Endodermal cell (in vitro differentiated cells): ENCODE data around the gene FBXO38. TPM values are rescaled to one million over a fixed set of nuclear protein-coding genes. Genes with fewer than 3 reads are reported as not detected.

Source experiments
- DNase-seq: peaks from one replicate; pipeline ENCODE4 v3.0.0-alpha.2; 2017
- H3K27ac ChIP-seq: 2 replicates; pipeline ENCODE4 v1.5.1; 2013; ENCODE audit warnings: mild to moderate bottlenecking, low read depth, low read length, moderate library complexity
- H3K27me3 ChIP-seq: 2 replicates; pipeline ENCODE4 v1.6.1; 2013; ENCODE audit warnings: mild to moderate bottlenecking, low read length, moderate library complexity; ENCODE audit not compliant: insufficient read depth, control insufficient read depth, poor library complexity, severe bottlenecking
- H3K36me3 ChIP-seq: 2 replicates; pipeline ENCODE4 v1.7.0; 2013; ENCODE audit warnings: mild to moderate bottlenecking, low read length, moderate library complexity; ENCODE audit not compliant: control insufficient read depth, insufficient read depth
- H3K4me1 ChIP-seq: one replicate; pipeline ENCODE4 v1.7.0; 2013; ENCODE audit warnings: low read length; ENCODE audit not compliant: control insufficient read depth, insufficient read depth
- H3K4me3 ChIP-seq: 2 replicates; pipeline ENCODE4 v1.5.1; 2013; ENCODE audit warnings: mild to moderate bottlenecking, low read length, moderate library complexity
- H3K9ac ChIP-seq: 2 replicates; pipeline ENCODE4 v1.6.1; 2013; ENCODE audit warnings: mild to moderate bottlenecking, low read length, moderate library complexity; ENCODE audit not compliant: poor library complexity, severe bottlenecking; ENCODE audit errors: extremely low read depth
- H3K9me3 ChIP-seq: 2 replicates; pipeline ENCODE4 v1.6.1; 2013; ENCODE audit warnings: mild to moderate bottlenecking, low read length, moderate library complexity; ENCODE audit not compliant: control insufficient read depth
- H3K27ac Mint-ChIP-seq: 2 replicates; pipeline ENCODE4 v1.8.0; 2020; ENCODE audit warnings: mixed read lengths
- H3K27me3 Mint-ChIP-seq: 2 replicates; pipeline ENCODE4 v1.8.0; 2021; ENCODE audit warnings: mild to moderate bottlenecking, mixed read lengths; ENCODE audit not compliant: insufficient read depth
- H3K36me3 Mint-ChIP-seq: 2 replicates; pipeline ENCODE4 v1.8.0; 2020; ENCODE audit warnings: low read depth, mixed read lengths
- H3K4me1 Mint-ChIP-seq: 2 replicates; pipeline ENCODE4 v1.8.0; 2020; ENCODE audit warnings: mixed read lengths
- H3K4me3 Mint-ChIP-seq: 2 replicates; pipeline ENCODE4 v1.8.0; 2020; ENCODE audit warnings: mild to moderate bottlenecking, moderate library complexity, mixed read lengths
- H3K9me3 Mint-ChIP-seq: 2 replicates; pipeline ENCODE4 v1.8.0; 2020; ENCODE audit warnings: mild to moderate bottlenecking, mixed read lengths
- CTCF ChIP-seq: fragments of 200-600 bp; sonication (generic); conservative IDR thresholded peaks from 2 replicates; pipeline ENCODE4 v1.5.0; 2021; ENCODE audit warnings: antibody characterized with exemption, mild to moderate bottlenecking
- WGBS, 2 experiments: methylation state at CpG; one replicate each; pipeline versions ENCODE4 v1.1.5 to v1.1.7; 2013; ENCODE audit warnings: missing lambda C conversion rate in 2 of 2, mixed read lengths in 1 of 2; ENCODE audit not compliant: insufficient coverage in 1 of 2, insufficient read length in 1 of 2; 5-methylcytosine and 5-hydroxymethylcytosine counted together
- total RNA-seq, 2 donors: library from RNA; stranded (reverse); fragmentation: NEBNext Ultra II Directional in 1 of 2; extraction: Animal tissue kit (Norgen Biotek cat#: 25700) in 1 of 2; gene quantifications; 2 replicates in 1 of 2; 3 replicates in 1 of 2; pipeline ENCODE4 v1.2.1, GENCODE V29; 2021

The FBXO38 gene
- total RNA-seq, 2 donors from 2014 or later = 45.4 to 49.7 TPM

- WGBS, 2 experiments = 80 to 89% methylated on average over 1 of the region's 1 CpG
- peaks cover 3% of the 10 kb centered on the region for H3K27me3 Mint-ChIP-seq
Observed at GRCh38 chr5:148347706-148348105, 36.1 kb upstream of the FBXO38 start.

DNA sequence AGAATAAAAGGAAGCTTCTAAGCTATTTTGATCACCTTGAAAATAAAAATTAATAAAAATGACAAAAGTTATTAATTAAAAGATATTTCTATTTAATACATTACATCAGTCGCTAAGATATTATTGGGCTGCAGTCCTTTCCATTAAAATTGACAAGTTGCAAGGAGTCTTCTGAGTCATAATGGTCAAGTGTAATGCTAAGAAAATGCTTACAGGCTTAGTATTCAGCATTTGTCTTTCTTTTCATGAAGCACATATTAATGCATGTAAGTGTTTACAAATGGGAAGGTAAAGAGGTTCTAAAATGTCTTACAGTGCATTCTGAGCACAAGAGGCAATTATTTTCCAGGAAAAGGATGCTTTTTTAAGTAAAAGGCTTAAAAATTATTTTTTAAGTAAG, 31.1 kb upstream of the FBXO38 start:
- no peaks in the 10 kb centered on the region for H3K27me3 Mint-ChIP-seq
- Histone ChIP-seq H3K4me3 (no peak overlapping the region), H3K36me3 (no peaks in the 10 kb centered on the region), H3K4me1 (no peaks in the 10 kb centered on the region), H3K27ac (no peak overlapping the region), H3K9me3 (peaks cover 6% of the 10 kb centered on the region), H3K27me3 (no peaks in the 10 kb centered on the region), H3K9ac (no peak overlapping the region)
- 90% methylated on average over 1 of the region's 1 CpG; no CpG with 5 or more reads in 1 of the 2 experiments for WGBS, 2 experiments
- no peak overlapping the region for H3K27ac Mint-ChIP-seq
- no peak overlapping the region for H3K4me3 Mint-ChIP-seq
- no peaks in the 10 kb centered on the region for H3K4me1 Mint-ChIP-seq
- no peak for DNase-seq
- H3K9me3 Mint-ChIP-seq = peaks cover 3% of the 10 kb centered on the region
- TF ChIP-seq CTCF = no peak
- no peaks in the 10 kb centered on the region for H3K36me3 Mint-ChIP-seq

More at GRCh38 chr5:148347706-148348105, 36.1 kb upstream of the FBXO38 start:
- no peak for DNase-seq
- H3K36me3 Mint-ChIP-seq = no peaks in the 10 kb centered on the region
- Histone ChIP-seq H3K4me1 (no peaks in the 10 kb centered on the region), H3K27ac (no peak overlapping the region), H3K9me3 (peaks cover 6% of the 10 kb centered on the region), H3K36me3 (no peaks in the 10 kb centered on the region), H3K27me3 (no peaks in the 10 kb centered on the region), H3K9ac (no peak overlapping the region), H3K4me3 (no peak overlapping the region)
- no peak overlapping the region for H3K4me3 Mint-ChIP-seq
- peaks cover 3% of the 10 kb centered on the region for H3K9me3 Mint-ChIP-seq
- no peak overlapping the region for H3K27ac Mint-ChIP-seq
- TF ChIP-seq CTCF = no peak
- no peaks in the 10 kb centered on the region for H3K4me1 Mint-ChIP-seq

DNA sequence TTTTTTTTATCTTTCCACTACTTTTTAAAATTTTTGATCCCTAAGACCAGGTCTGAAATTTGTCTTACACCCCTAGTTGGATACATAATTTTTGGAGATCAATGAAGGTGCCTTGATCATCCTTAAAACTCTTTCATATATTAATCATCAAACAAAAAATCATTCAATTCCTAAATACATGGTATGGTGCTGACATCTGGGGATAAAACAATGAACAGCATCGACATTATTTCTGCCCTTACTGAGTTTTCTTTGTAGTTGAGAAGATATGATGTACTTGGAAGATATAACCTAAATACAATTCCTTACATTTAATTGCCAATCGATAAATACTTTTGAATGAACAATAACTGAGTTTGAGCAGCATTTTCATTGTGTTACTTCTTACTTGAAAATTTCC, 30.1 kb upstream of the FBXO38 start:
- no peak for DNase-seq
- H3K4me1 Mint-ChIP-seq = no peaks in the 10 kb centered on the region

More for the DNA sequence above, 30.1 kb upstream of the FBXO38 start:
- H3K4me3 Mint-ChIP-seq = no peak overlapping the region
- no peaks in the 10 kb centered on the region for H3K4me1 ChIP-seq
- H3K27me3 Mint-ChIP-seq = no peaks in the 10 kb centered on the region
- H3K36me3 ChIP-seq = no peaks in the 10 kb centered on the region
- no peak overlapping the region for H3K27ac ChIP-seq
- no peaks in the 10 kb centered on the region for H3K27me3 ChIP-seq
- H3K27ac Mint-ChIP-seq = no peak overlapping the region
- H3K9ac ChIP-seq = no peak overlapping the region
- no peak for TF ChIP-seq CTCF
- no peak overlapping the region for H3K4me3 ChIP-seq
- no peaks in the 10 kb centered on the region for H3K36me3 Mint-ChIP-seq
- peaks cover 6% of the 10 kb centered on the region for H3K9me3 ChIP-seq
- WGBS, 2 experiments = 94% methylated on average over 1 of the region's 2 CpGs; no CpG with 5 or more reads in 1 of the 2 experiments
- H3K9me3 Mint-ChIP-seq = peaks cover 3% of the 10 kb centered on the region
